Lung (tissue), 12 donors: ENCODE data around the gene SUPT20H. TPM values are rescaled to one million over a fixed set of nuclear protein-coding genes. Genes with fewer than 3 reads are reported as not detected.

Experiments
- ATAC-seq: fragments of 200-7000 bp; cut with Tn5 transposase; one replicate; pipeline ENCODE4 v1.9.1; 2020; ENCODE audit warnings: moderate number of reproducible peaks; ENCODE audit not compliant: insufficient read depth, low FRiP score
- DNase-seq, 3 donors: peaks; one replicate each; pipeline ENCODE4 v3.0.0-alpha.2; 2013 to 2017
- H3K27ac ChIP-seq, 2 donors: one replicate each; pipeline ENCODE4 v1.5.1; 2013; ENCODE audit warnings: mild to moderate bottlenecking in 2 of 2, moderate library complexity in 2 of 2, control low read depth in 1 of 2, inconsistent platforms in 1 of 2, low read depth in 1 of 2, low read length in 1 of 2
- H3K27me3 ChIP-seq, 3 donors: one replicate each; pipeline ENCODE4 v1.5.1; 2013; ENCODE audit warnings: low read length in 2 of 3; ENCODE audit not compliant: control insufficient read depth in 3 of 3, insufficient read depth in 3 of 3
- H3K36me3 ChIP-seq, 4 donors: one replicate each; pipeline ENCODE4 v1.5.1; 2013; ENCODE audit warnings: low read length in 4 of 4, mild to moderate bottlenecking in 1 of 4, moderate library complexity in 1 of 4; ENCODE audit not compliant: control insufficient read depth in 4 of 4, insufficient read depth in 4 of 4
- H3K4me1 ChIP-seq, 5 donors: one replicate each; pipeline ENCODE4 v1.5.1; 2013; ENCODE audit warnings: low read length in 5 of 5, mild to moderate bottlenecking in 2 of 5, moderate library complexity in 1 of 5; ENCODE audit not compliant: control insufficient read depth in 5 of 5, insufficient read depth in 5 of 5
- H3K4me3 ChIP-seq: one replicate; pipeline ENCODE4 v1.5.1; 2013; ENCODE audit warnings: mild to moderate bottlenecking, control low read depth, moderate library complexity
- H3K9ac ChIP-seq, 2 donors: one replicate each; pipeline ENCODE4 v1.5.1; 2013; ENCODE audit warnings: low read length in 2 of 2, control low read depth in 1 of 2; ENCODE audit not compliant: insufficient read depth in 1 of 2
- H3K9me3 ChIP-seq, 4 donors: one replicate each; pipeline ENCODE4 v1.5.1; 2013; ENCODE audit warnings: low read length in 3 of 4, mild to moderate bottlenecking in 1 of 4, moderate library complexity in 1 of 4; ENCODE audit not compliant: control insufficient read depth in 4 of 4, insufficient read depth in 3 of 4
- WGBS, 2 donors: extraction: QIAGEN DNeasy Blood & Tissue Kit; methylation state at CpG; one replicate each; pipeline ENCODE4 v1.1.7; 2013; 5-methylcytosine and 5-hydroxymethylcytosine counted together
- polyA plus RNA-seq, 2 donors: library from polyadenylated mRNA; stranded (reverse); fragments of 200-250 nt; gene quantifications; one replicate each; pipeline ENCODE4 v1.2.1, GENCODE V29; 2013
- total RNA-seq, 2 donors: library from RNA; depleted of rRNA in 1 of 2; stranded (reverse); fragments of >200 nt in 1 of 2; gene quantifications; one replicate each; pipeline ENCODE4 v1.2.1, GENCODE V29; 2014 to 2021
- TF ChIP-seq, protein P1 (sequence below): IDR thresholded peaks from 2 replicates; pipeline ENCODE4 v1.5.1; 2012; ENCODE audit warnings: mild to moderate bottlenecking; ENCODE audit errors: control extremely low read depth, extremely low read depth
- donor health status: control.
- donor health status: control.
- donor health status: Bipolar disorder and iron deficiency.
- donor health status: healthy.
- donor health status: DM: yes; HTN: yes; CAD: no.

Gene SUPT20H
- total and polyA plus RNA-seq, 4 donors, result 24.2 to 134 (median 39.8) TPM

DNA sequence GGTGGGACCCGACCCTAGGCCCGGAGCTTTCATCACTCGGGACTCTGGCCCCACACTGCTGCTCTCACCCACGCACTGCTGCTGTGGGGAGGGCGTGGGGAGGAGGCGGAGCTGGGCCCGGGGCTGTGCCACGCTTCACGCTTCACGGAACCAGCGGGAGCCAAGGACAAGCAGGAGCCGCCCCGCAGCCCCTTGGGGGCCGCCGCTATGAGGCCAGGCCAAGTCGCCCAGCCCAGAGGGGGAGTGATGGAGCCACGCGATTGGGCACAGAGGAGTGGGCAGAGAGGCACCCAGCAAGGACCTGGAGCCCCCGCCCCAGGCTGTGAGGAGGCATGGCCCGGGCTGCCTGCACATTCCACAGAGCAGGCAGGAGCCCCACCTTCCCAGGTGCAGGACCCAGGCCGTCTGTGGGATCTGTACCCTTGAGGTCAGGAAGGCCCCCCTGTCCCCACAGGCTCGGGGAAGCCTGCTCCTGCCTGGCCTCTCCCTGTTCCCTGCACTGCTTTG, 10.2 kb upstream of the SUPT20H start:
- Histone ChIP-seq H3K27ac (no peak overlapping the region), H3K4me3 (no peak overlapping the region), H3K4me1 (no peaks in the 10 kb centered on the region), H3K9me3 (no peaks in the 10 kb centered on the region), H3K9ac (no peak overlapping the region), H3K27me3 (no peaks in the 10 kb centered on the region), H3K36me3 (no peaks in the 10 kb centered on the region)
- no peak for DNase-seq
- TF ChIP-seq, protein P1, sequence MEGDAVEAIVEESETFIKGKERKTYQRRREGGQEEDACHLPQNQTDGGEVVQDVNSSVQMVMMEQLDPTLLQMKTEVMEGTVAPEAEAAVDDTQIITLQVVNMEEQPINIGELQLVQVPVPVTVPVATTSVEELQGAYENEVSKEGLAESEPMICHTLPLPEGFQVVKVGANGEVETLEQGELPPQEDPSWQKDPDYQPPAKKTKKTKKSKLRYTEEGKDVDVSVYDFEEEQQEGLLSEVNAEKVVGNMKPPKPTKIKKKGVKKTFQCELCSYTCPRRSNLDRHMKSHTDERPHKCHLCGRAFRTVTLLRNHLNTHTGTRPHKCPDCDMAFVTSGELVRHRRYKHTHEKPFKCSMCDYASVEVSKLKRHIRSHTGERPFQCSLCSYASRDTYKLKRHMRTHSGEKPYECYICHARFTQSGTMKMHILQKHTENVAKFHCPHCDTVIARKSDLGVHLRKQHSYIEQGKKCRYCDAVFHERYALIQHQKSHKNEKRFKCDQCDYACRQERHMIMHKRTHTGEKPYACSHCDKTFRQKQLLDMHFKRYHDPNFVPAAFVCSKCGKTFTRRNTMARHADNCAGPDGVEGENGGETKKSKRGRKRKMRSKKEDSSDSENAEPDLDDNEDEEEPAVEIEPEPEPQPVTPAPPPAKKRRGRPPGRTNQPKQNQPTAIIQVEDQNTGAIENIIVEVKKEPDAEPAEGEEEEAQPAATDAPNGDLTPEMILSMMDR, result no peak
- no peak for ATAC-seq
- 91 to 92% methylated on average over 22 of the region's 22 CpGs for WGBS, 2 donors

DNA sequence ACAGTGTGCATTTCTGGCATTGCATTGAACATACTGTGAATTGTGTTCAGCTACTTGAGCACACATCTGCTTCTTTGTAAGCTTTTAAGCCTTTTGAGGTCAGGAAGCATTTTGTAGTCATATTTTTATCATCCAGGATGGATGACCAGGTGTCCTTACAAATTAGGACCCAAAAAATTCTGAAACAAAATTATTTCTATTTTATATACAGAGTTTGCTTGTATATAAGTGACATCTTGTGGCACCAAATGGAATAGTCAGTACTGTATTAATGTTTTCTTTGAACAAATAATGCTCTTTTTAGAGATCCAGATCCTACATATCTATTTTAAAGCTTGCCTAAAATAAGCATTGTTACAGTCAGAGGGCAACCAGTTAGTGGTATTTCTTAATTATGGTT, 9.5 kb upstream of the SUPT20H start:
- Histone ChIP-seq H3K4me3 (no peak overlapping the region), H3K27ac (no peak overlapping the region), H3K36me3 (no peaks in the 10 kb centered on the region), H3K9me3 (no peaks in the 10 kb centered on the region), H3K9ac (no peak overlapping the region), H3K27me3 (no peaks in the 10 kb centered on the region), H3K4me1 (no peaks in the 10 kb centered on the region)
- DNase-seq, result peak in 2 of 3 donors; percentile 17 to 27
- TF ChIP-seq, protein P1, result no peak
- no peak for ATAC-seq

DNA sequence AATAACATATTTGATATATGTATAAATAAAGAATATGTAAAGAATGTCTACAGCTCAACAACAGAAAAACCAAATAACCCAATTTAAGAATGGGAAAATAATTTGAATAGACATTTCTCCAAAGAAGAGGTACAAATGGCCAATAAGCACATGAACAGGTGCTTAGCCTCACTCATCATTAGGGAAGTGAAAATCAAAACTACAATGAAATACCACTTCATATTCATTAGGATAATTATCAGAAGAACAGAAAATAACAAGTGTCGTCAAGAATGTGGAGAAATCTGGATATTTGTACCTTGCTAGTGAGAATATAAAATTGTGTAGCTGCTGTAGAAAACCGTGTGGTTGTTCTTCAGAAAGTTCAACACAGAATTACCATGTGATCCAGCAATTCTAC, 8.4 kb upstream of the SUPT20H start:
- H3K9ac ChIP-seq, result no peak overlapping the region
- no peaks in the 10 kb centered on the region for H3K36me3 ChIP-seq
- ATAC-seq (no peak), DNase-seq (no peak)
- H3K4me1 ChIP-seq, result no peaks in the 10 kb centered on the region
- H3K9me3 ChIP-seq, result no peaks in the 10 kb centered on the region
- WGBS, 2 donors, result 75 to 85% methylated on average over 2 of the region's 2 CpGs
- no peaks in the 10 kb centered on the region for H3K27me3 ChIP-seq
- H3K27ac ChIP-seq, result no peak overlapping the region
- TF ChIP-seq, protein P1, result no peak
- no peak overlapping the region for H3K4me3 ChIP-seq

DNA sequence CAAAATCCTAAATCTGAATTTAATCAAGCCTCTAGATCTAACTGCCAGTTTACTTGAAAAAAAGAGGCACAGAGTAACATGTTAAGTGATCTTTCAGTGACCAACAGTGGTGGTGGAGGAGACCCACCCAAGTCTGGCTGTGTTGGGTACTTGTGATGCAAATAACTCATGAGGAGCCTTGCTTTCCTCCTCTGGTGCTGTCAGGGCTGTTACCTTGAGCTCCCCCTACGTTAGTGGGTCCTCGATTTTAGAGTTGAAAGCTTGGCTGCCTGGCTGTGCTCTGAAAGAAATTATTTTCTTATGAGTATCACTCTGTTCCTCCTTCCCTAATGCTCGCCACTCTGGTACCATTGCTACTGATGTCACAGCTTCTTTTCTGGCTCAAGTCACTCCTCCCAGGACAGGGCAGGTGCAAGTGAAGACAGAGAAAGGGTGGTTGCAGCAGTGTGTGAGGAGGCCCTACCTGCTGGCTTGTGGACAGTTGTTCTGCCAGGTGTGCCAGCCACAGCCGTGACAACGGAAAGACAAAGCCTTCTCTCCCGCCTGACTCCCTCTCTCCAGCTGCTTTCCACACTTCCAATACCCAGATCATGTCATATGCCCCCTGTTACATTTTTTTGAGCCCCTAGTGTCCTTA, 6.5 kb upstream of the SUPT20H start:
- no peak overlapping the region for H3K27ac ChIP-seq
- WGBS, 2 donors, result 79 to 89% methylated on average over 6 of the region's 6 CpGs

More for the DNA sequence above, 6.5 kb upstream of the SUPT20H start:
- DNase-seq, result no peak
- H3K9me3 ChIP-seq, result no peaks in the 10 kb centered on the region
- H3K4me1 ChIP-seq, result no peaks in the 10 kb centered on the region
- H3K9ac ChIP-seq, result no peak overlapping the region
- TF ChIP-seq, protein P1, result no peak
- ATAC-seq, result no peak
- H3K4me3 ChIP-seq, result no peak overlapping the region
- H3K36me3 ChIP-seq, result no peaks in the 10 kb centered on the region
- H3K27me3 ChIP-seq, result no peaks in the 10 kb centered on the region
